HG03460 (cell line): Measurements from ENCODE around the gene IRS1.

Experiments used
- ATAC-seq: cut with Tn5 transposase; IDR thresholded peaks from one replicate; pipeline ENCODE4 v1.9.1; 2021; ENCODE audit not compliant: unreplicated experiment

IRS1 gene

DNA sequence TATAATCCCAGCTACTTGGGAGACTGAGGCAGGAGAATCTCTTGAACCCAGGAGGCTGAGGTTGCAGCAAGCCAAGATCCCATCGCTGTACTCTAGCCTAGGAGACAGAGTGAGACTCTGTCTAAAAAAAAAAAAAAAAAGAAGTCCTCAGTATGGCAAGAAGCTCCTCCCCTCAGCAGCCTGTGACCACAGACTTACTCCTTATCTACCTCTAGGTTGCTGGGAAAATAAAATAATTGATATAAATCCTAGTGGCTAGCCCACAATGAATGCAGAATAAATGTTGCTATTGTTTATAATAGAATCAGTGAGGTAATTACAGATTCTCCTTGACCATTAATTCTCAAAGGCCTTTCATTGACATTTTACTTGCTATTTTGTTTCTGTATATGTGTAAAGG lies 70.6 kb downstream of the IRS1 start:
- ATAC-seq, result no peak

DNA sequence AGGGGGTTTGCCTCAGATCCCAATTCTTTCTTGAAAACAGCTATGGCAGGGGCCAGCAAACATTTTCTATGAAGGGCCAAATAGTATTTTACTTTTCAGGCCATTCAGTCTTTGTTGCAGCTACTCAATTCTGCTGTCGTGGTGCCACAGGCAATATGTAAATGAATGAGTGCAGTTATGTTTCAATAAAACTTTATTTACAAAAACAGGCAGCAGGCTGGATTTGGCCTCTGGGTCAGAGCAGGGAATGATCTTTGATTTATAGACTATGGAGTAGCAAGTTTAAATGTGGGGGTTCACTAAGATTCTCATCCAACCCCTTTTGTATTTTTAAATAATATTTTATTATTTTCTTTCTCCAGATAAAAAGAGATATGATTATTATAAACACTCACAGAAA lies 72.4 kb downstream of the IRS1 start:
- no peak for ATAC-seq

DNA sequence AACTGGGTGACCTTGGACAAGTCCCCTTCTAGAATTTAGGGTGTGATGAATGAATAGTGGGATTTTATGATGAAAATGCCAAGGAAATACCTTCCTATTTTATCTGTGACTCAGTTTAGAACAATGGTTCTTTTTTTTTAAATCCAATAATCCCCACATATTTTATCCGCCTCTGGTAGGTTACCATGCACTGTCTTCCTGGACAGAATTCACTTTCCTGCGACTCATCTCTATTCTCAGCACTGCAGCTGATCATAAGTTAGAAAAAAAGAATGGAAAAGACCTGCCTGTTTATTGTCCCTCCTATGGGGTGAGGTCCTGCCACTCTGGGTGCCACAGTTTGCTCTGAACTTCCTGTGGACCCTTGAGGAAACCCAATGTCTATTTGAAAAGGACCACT lies 73.1 kb downstream of the IRS1 start:
- ATAC-seq, result no peak

DNA sequence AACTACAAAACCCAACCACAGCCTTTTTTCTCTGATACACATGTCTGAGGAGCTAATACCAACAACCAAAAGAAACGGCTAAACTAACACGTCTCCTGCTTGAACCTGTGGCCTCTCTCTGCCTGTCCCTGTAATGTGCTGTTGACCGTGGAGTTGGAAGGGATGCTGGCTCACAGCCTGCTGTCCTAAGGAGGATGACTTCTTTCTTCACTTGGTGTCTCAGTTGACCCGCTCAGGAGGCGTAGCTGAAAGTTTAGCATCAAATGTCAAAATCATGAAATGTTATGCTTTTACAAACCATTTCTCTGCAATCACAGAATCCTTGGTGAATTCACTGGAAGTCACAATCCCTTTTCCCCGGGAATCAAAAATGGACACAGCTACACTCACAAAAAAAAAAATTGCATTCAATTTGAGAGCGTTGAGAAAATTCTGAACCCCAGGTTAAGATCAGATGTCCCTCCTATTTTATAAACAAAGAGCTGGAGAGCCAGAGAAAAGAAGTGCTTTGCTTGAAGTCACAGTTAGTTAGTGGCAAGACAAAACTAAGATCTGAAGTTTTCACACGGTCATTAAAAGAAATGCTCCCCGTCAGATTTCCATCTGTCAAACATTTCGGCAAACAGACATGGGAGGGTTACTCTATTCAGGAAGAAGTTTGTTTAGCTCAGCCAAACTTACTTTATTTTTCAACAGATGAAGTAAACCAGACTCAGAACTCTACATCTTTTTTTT lies 74.3 kb downstream of the IRS1 start:
- ATAC-seq, result no peak

DNA sequence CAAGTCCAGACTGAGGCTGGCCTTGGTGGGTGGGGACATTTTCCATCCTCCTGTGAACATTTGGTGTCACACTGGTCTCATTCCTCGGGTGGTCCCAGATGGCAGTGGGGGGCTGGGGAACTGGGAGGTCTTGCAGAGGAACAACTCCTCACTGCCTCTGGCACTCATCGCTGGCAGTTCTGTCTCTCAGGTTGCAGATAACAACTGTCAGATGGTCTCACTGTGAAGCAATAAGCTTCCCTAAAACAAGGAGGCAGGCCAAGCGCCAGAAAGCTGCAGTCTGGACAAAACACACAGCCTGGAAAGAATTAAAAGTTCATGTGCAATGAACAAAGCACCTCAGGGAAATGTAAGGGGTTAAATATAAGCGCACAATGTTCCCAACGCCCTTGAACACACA lies 78.1 kb downstream of the IRS1 start:
- ATAC-seq, result no peak

DNA sequence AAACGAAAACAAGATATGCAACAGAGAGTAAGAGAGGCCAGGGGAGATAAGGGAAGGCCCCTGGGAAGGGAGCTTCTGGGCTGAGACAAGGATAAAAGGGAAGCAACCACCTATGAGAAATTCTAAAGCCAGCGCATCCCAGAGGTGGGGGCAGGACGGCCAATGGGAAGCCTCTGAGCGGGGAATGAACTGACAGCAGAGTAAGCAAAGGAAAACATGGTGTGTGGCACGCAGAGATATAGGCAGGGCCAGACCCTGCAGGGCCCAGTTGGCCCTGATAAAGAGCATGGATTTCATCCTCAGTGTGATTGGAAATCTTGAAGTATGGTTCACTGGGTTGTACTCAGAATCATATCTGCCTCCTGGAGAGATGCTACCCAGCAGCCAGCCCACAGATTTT lies 78.7 kb downstream of the IRS1 start:
- ATAC-seq, result no peak

DNA sequence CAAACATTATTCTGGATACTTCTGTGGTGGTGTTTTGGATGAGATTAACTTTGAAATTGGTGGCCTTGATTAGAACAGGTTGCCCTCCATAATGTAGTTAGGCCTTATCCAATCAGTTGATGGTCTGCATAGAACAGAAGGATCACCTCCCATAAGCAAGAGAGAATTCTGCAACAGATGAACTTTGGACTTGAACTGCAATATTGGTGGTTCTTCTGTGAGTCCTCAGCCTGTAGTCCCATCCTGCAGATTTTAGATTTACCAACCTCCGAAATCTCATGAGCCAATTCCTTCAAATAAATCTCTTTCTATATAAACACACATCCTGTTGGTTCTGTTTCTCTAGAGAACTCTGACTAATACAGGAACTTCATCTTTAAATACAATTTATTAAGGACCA lies 81.9 kb downstream of the IRS1 start:
- no peak for ATAC-seq

DNA sequence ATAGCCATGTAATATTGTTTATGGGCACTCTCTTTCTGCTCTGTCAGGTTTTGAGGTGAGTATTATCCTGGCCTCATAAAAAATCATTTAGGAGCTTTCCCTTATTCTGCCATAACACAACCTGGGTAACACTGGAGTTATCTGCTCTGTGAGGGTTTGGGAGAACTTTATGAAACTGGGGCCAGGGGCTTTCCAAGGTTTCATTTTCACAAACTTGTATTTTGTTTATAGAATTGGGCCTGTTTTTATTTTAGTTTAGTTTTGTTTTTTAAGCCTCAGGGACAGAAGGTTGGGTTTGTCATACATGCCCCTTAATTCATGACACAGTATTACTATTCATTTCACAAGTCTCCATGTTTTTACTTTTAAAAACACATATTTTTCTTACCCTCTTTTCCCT lies 83.5 kb downstream of the IRS1 start:
- no peak for ATAC-seq

DNA sequence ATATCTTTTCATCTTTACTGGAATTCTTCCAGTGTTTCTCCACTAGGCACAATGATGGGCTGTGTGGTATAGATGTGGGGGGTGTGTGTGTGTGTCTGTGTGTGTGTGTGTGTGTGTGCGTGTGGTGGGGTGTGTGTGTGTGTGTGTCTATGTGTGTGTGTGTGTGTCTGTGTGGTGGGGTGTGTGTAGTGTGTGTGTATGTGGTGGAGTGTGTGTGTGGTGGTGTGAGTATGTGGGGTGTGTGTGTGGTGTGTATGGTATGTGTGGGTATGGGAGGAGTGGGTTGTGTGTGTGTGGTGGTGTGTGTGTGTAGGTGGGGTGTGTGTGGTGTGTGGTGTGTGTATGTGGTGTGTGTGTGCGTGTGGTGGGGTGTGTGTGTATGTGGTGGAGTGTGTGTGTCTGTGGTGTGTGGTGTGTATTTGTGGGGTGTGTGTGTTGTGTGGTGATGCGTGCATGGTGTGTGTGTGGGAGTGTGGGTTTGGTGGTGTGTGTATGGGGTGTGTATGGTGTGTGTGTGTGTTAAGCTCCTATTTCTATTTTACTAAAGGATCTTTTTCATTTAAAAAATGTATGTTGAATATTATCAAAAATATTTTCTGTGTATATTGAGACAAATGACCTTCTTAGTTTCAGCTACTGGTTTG lies 84.2 kb downstream of the IRS1 start:
- no peak for ATAC-seq

DNA sequence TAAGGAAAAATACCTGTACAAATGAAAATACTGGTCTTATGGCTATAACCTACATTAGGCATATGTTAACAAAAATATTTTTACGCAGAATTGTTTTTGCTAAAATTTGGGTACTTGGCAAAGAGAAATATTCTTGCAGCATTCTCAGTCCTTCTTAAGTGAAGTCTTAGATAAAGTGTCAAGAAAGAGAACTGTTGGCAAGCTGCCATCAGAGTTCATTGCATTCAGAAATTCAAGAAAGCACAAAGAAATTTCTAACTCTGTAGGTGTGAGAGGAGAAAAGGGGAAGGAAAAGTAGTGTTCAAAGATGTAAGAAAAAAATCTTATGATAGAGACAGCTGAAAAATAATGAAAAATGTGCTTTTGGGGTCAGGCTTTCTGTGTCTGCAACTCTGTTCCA lies 86.7 kb downstream of the IRS1 start:
- ATAC-seq, result no peak

DNA sequence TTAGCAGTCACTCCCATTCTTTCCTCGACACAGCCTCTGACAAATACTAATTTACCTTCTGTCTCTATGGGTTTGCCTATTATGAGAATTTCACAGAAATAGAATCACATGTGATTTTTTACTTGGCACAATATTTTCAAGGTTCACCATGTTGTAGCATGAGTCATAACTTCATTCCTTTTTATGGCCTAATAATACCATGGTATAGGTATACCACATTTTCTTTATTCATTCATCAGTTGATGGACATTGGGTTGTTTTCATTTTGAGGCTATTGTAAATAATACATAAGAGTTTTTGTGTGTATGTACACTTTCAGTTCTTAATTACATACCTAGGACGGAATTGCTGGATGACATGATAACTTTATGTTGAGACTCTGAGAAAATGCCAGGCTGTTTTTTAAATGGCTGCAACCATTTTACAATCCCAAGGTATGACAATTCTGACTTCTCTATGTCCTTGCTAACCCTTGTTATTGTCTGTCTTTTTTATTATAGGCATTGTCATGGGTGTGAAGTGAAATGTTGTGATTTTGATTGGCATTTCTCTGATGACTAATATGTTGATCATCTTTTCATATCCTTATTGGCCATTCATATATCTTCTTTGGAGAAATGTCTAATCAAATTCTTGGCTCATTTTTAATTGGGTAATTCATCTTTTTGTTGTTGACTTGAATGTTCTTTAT lies 87.9 kb downstream of the IRS1 start:
- ATAC-seq, result no peak

DNA sequence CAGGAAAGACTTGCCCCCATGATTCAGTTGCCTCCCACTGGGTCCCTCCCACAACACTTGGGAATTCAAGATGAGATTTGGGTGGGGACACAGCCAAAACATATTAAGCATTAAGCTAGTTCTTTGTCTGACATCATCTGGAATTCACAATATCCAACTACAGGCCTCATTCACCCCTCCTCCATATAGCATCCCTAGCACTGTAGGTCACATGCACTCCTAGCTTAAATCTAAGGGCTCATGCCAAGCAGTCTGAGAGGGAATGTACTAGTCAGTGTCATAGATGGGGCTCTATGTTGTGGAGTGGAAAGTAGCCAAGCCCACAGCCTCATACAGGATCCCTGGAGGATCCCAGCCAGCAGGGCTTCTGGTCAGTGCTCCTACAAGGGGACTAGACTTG lies 92.1 kb downstream of the IRS1 start:
- no peak for ATAC-seq

DNA sequence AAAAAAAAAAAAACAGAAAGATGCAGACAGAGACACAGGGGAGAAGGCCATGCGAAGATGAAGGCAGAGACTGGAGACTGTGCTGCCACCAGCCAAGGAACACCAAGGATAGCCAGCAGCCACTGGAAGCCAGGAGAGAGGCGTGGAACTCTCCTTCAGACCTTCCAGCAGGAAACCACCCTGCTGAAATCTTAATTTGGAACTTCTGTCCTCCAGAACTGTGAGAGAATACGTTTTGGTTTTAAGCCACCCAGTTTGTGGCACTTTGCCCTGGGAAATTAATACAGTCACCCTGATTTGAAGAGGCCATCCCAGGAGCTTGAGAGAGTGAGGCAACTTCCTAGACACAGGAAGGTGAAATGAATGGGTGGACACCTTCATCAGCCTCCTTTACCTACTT lies 93.7 kb downstream of the IRS1 start:
- no peak for ATAC-seq

DNA sequence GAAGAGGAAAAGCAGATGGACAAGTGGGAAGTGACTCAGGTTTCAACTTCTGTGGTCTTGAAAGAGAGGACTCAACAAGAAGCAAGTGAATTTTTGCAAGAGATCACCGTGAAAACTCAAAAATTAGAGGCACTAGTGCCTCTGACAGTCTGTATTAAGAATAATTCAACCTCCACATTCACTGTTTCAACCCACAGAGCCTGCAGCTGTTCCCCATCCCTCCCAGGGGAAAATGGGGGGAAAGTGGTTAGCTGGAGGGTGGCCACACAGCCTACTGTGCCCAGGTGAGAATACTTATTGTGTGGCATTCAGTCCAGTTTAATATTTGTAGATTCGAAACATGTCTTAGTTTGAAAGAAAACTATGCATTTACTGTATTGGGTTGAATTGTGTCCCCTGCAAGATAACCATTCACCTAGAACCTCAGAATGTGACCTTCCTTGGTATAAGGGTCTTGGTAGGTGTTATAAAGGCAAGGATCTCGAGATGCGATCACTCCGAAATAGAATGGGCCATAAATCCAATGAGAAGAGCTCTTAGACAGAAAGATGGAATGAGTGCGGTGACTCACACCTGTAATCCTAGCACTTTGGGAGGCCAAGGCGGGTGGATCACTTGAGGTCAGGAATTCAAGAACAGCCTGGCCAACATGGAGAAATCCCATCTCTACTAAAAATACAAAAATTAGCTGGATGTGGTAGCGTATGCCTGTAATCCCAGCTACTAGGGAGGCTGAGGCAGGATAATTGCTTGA lies 94.3 kb downstream of the IRS1 start:
- no peak for ATAC-seq

DNA sequence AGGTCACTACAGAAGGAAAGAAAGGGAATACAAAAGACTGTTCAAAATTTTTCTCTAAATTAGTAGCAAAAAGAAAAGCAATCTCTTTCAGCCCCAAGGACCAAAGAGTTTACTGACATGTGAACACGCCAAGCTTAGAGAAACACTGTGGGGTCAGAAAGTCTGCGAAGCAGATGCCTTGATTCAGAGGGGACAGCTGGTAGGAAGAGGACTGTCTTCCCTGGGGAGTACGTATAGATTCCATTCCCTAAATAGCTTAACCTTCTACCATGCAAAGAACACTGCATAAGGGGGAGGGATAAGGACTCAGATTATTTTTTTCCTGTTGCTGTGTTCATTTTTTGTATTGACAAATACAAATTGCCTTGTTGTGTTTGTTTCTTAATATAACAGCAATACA lies 96.1 kb downstream of the IRS1 start:
- no peak for ATAC-seq

DNA sequence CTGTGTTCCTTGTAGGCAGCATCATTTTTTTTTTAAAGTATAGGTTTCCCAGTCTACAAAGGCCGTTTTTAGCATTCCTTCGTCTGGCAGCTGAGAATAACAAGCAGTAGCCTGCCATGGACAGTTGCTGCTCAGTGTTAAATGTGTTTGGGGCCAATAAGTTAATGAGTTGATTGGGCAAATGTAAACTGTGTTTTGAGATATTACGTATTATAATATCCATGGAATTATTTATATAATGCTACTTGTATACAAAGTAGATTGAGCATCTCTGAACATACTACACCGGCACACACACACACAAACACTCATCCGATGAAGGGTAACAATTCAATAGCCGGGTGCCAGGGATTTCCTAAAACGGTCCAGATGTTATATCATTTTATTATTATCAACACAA lies 97.2 kb downstream of the IRS1 start:
- ATAC-seq, result no peak

DNA sequence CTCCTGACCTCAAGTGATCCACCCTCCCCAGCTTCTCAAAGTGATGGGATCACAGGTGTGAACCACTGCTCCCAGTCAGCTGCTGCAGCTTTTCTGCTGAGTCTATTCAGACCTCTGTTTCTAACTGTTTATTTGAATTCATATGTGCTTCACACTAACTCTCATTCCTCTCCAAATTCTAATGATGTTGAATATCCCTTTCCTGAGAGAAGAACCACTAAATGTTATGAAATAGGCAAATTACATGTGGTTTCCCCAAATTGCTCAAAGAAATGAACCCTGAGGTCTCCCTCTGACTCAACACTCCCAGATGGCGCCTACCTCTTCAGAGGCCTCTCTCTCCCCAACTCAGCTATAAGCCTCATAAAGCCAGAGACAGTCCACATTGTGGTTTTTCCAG lies 98.6 kb downstream of the IRS1 start:
- peak; percentile 60 for ATAC-seq

DNA sequence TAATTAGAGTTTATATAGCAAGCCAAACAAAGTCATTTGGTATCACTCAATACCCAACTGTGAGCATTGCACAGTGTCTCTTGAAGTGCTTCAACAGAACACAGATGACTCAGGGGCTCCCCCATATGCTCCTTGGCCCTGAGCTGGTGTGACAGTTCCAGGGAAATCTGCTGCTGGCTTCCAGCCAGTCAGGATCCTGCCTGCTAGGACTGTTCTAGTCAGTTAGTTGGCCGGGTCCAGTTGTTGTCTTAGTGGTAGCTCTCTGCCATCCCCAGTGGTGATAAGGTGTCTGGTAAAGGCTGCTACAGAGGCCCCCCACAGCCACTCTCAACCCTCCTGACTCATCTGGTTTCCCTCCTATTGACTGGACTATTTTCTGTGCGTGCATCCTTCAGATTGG lies 100.3 kb downstream of the IRS1 start:
- no peak for ATAC-seq

DNA sequence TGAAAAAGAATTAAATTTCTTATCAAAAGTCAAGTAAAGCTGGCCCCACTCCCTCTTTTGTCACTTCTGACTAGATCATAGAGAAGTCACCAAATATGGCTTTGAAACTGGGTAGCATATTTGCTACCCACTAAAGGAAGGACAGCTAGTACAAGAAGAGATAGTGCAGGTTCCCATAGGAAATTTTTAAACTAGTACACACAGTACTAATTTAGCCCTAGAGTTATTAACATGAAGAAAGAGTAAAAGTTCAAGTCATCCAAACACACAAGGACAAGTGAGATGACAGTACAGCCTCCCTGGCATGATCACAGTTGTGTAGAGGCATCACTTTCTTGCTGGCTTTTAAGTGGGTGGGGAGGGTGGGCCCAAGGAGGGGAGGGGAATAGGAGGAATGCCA lies 100.9 kb downstream of the IRS1 start:
- ATAC-seq, result no peak

DNA sequence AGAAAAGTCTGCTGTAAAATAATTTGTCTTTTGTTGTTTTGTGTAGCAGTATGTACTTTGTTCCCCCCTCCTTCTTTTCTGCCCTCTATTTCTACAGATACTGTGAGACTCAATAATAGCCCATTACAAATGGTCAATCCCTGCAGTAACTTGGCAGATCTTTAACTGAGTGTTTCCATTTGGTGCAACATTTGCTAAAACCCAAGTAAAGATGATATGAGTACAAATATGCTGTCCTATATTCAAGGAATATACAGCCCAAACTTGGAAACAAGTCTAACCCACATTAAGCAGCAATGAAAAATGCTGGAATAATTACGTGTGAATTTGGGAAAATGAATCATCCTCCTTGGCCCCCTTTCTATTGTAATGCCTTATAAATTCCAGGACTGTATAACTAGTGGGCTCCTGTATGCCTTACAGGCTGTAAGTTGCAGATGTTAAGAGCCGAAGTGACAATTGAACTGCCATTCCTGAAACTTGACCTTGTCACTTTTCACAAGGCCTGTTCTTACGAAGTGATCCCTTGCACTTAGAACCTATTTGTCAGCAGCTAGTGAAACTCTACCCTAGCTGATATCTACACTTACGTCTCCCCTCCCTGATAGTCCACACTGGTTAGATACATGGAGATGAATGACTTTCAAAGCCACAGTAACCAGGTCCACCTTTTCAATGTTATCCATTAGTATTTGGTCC lies 104.9 kb downstream of the IRS1 start:
- no peak for ATAC-seq

DNA sequence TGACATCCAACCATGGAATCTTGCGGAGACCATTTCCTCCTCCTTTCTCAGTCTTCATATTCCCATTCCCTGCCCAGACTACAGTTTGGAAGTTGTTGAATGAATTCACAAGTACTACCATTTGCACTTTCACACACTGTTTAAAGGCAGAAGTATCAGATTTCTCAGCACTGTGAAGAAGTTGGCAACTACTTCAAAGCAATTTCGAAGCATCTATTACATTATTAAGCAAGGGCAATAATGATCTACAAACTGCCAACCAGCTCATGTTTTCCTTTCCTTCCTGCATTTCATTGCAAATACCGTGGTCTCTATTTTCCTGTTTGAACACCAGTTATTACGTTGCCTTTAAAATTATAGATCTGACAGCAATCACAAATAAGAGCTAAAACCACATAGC lies 105.5 kb downstream of the IRS1 start:
- ATAC-seq, result no peak
